HAP-1 (cell line): ENCODE measurements around the gene TMEM235.

Experiments used
- DNase-seq, 2 experiments: peaks; one replicate each; pipeline ENCODE4 v3.0.0-alpha.2; 2016 to 2020; ENCODE audit warnings: low spot score in 2 of 2
- H3K27me3 ChIP-seq: fragments of 250-450 bp; sonication (Bioruptor Pico); 2 replicates; pipeline ENCODE4 v1.5.1; 2020; ENCODE audit warnings: low read depth, mild to moderate bottlenecking, moderate library complexity
- H3K36me3 ChIP-seq: fragments of 250-450 bp; sonication (Bioruptor Pico); replicated peaks from 2 replicates; pipeline ENCODE4 v1.5.1; 2020; ENCODE audit warnings: mild to moderate bottlenecking
- H3K4me1 ChIP-seq: fragments of 250-450 bp; sonication (Bioruptor Pico); 2 replicates; pipeline ENCODE4 v1.5.1; 2020; ENCODE audit warnings: mild to moderate bottlenecking
- H3K4me3 ChIP-seq: fragments of 250-450 bp; sonication (Bioruptor Pico); 2 replicates; pipeline ENCODE4 v1.5.1; 2020; ENCODE audit warnings: mild to moderate bottlenecking, moderate library complexity
- H3K9me3 ChIP-seq: fragments of 250-450 bp; sonication (Bioruptor Pico); 2 replicates; pipeline ENCODE4 v1.5.1; 2020; ENCODE audit warnings: mild to moderate bottlenecking, moderate library complexity
- in situ Hi-C: fragments of 300-500 bp; cut with MboI; formaldehyde crosslinking; loops from 3 replicates; pipeline ENCODE4 v1.14.3; 2020; ENCODE audit warnings: low sequenced_read_pairs, inconsistent platforms, mixed read lengths

The TMEM235 gene

DNA sequence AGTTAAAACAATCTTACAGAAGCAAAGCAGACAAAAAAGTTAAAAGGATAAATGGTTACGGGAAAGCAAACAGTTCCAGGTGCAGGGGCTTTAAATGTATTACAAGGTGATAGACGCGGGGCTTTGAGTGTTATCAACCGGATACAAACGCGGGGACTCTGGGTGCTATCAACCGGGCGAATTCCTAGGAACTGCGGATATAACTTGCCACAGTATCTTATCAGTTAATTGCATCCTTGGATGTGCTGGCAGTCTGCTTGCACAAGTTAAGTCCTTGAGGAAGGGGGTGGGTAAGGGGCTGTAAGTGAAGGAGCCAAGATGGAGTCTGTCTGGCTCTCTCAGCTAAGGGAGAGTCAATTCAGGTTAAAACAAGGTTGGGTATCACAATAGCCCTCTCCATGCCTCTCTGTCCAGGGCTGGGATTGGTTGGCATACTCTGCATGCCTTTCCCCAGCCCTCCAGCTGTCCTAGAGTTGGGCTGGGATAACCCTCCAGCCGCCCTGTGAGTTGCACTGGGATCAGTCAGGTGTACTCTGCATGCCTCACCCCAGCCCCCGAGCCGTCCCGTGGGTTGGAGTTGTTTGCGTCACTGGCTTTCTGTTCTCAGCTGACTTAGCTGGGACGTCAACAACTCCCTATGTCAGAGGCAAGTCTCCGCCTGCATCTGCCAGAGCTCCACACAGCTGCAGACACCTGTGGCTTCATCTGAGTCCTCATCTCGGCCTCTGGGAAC lies 40.9 kb downstream of the TMEM235 start:
- Histone ChIP-seq H3K36me3 (no peaks in the 10 kb centered on the region), H3K27me3 (peaks cover 4% of the 10 kb centered on the region; the same call in 1 of the 2 replicates), H3K4me3 (no peak overlapping the region), H3K9me3 (no peaks in the 10 kb centered on the region), H3K4me1 (peaks cover 6% of the 10 kb centered on the region)
- in situ Hi-C loops = no loop called here
- no peak for DNase-seq

- Histone ChIP-seq H3K27me3 (peaks cover 4% of the 10 kb centered on the region; the same call in 1 of the 2 replicates), H3K36me3 (no peaks in the 10 kb centered on the region), H3K4me1 (peaks cover 6% of the 10 kb centered on the region), H3K4me3 (no peak overlapping the region), H3K9me3 (no peaks in the 10 kb centered on the region)
- DNase-seq = no peak
- in situ Hi-C loops = no loop called here
Measured at GRCh38 chr17:78272914-78273258, 41.5 kb downstream of the TMEM235 start.

GRCh38 chr17:78273813-78274212 lies 42.4 kb downstream of the TMEM235 start:
- no peak overlapping the region for H3K4me3 ChIP-seq
- peaks cover 4% of the 10 kb centered on the region; the same call in 1 of the 2 replicates for H3K27me3 ChIP-seq
- no peaks in the 10 kb centered on the region for H3K36me3 ChIP-seq
- no peaks in the 10 kb centered on the region for H3K9me3 ChIP-seq
- DNase-seq = no peak
- peaks cover 6% of the 10 kb centered on the region for H3K4me1 ChIP-seq
- in situ Hi-C loops = no loop called here

GRCh38 chr17:78275355-78275754 lies 43.9 kb downstream of the TMEM235 start:
- H3K4me1 ChIP-seq = no peaks in the 10 kb centered on the region
- in situ Hi-C loops = no loop called here
- no peak overlapping the region for H3K4me3 ChIP-seq
- H3K36me3 ChIP-seq = no peaks in the 10 kb centered on the region
- DNase-seq = no peak
- H3K27me3 ChIP-seq = peaks cover 4% of the 10 kb centered on the region; the same call in 1 of the 2 replicates
- no peaks in the 10 kb centered on the region for H3K9me3 ChIP-seq

GRCh38 chr17:78276098-78276887 lies 44.9 kb downstream of the TMEM235 start:
- Histone ChIP-seq H3K36me3 (no peaks in the 10 kb centered on the region), H3K27me3 (peaks cover 4% of the 10 kb centered on the region; the same call in 1 of the 2 replicates), H3K4me1 (no peaks in the 10 kb centered on the region), H3K4me3 (no peak overlapping the region), H3K9me3 (no peaks in the 10 kb centered on the region)
- no peak for DNase-seq
- in situ Hi-C loops = no loop called here

DNA sequence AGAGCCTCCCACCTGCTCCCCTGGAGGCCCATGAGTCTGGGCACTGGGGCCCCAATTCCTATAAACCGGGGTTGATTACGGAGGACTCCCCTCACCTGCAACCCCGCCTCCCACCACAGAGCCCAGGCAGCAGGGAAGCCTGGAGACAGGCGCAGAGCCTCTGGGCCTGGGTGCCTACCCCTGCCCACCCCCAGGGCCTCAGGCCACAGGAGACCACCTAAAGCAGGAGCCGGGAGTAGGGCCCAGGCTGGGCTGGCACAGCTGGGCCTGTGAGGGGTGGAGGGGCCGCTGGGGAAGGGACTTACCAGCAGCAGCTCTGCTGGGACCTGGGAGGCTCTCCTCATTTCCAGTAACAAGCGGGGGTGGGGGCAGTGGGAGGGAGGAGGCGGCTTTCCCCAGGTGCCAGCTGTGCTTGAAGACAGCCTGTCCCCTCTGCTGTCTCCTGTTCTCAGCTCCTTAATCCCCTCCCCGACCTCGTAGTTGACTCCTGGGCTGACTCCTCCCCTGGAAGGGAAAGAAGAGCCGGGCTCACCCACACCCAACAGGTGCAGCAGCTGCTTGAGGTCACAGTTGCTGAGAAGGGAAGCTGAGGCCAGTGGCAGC lies 46.8 kb downstream of the TMEM235 start:
- H3K4me3 ChIP-seq = no peak overlapping the region
- H3K9me3 ChIP-seq = no peaks in the 10 kb centered on the region
- no peaks in the 10 kb centered on the region for H3K4me1 ChIP-seq
- in situ Hi-C loops = no loop called here
- no peak for DNase-seq
- H3K36me3 ChIP-seq = no peaks in the 10 kb centered on the region
- H3K27me3 ChIP-seq = no peaks in the 10 kb centered on the region

- no peak for DNase-seq
- Histone ChIP-seq H3K36me3 (no peaks in the 10 kb centered on the region), H3K9me3 (no peaks in the 10 kb centered on the region), H3K27me3 (no peaks in the 10 kb centered on the region), H3K4me1 (no peaks in the 10 kb centered on the region), H3K4me3 (no peak overlapping the region)
- in situ Hi-C loops = no loop called here
Measured at GRCh38 chr17:78279360-78279990, 48.0 kb downstream of the TMEM235 start.

- no peaks in the 10 kb centered on the region for H3K27me3 ChIP-seq
- DNase-seq = no peak
- H3K9me3 ChIP-seq = no peaks in the 10 kb centered on the region
- no peaks in the 10 kb centered on the region for H3K36me3 ChIP-seq
- no peaks in the 10 kb centered on the region for H3K4me1 ChIP-seq
- in situ Hi-C loops = no loop called here
- no peak overlapping the region for H3K4me3 ChIP-seq
Measured at GRCh38 chr17:78281249-78281845, 49.9 kb downstream of the TMEM235 start.

- no peak for DNase-seq
- Histone ChIP-seq H3K4me1 (no peaks in the 10 kb centered on the region), H3K4me3 (no peak overlapping the region), H3K27me3 (no peaks in the 10 kb centered on the region), H3K36me3 (no peaks in the 10 kb centered on the region), H3K9me3 (no peaks in the 10 kb centered on the region)
- in situ Hi-C loops = no loop called here
Measured at GRCh38 chr17:78284146-78284545, 52.7 kb downstream of the TMEM235 start.

DNA sequence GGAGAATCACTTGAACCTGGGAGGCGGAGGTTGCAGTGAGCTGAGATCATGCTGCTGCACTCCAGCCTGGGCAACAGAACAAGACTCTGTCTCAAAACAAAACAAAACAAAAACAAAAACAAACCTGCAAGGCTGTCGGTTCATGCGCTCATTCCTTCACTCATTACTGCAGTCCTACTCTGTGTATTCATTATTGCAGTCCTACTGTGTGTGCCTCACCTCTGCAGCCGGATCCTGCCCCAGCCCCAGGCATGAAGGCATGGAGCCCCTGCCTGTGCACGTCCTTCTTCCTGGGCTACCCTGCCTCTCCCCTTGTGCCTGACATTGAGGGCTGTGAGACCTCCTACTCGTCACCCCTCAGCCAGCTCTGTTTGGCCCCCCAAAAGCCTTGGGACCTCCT lies 57.6 kb downstream of the TMEM235 start:
- Histone ChIP-seq H3K4me3 (no peak overlapping the region), H3K27me3 (no peaks in the 10 kb centered on the region), H3K4me1 (no peaks in the 10 kb centered on the region), H3K36me3 (no peaks in the 10 kb centered on the region), H3K9me3 (no peaks in the 10 kb centered on the region)
- no peak for DNase-seq
- in situ Hi-C loops = no loop called here

GRCh38 chr17:78289802-78290363 lies 58.5 kb downstream of the TMEM235 start:
- no peaks in the 10 kb centered on the region for H3K36me3 ChIP-seq
- peak; percentile 79 to 84 for DNase-seq
- H3K4me1 ChIP-seq = no peaks in the 10 kb centered on the region
- H3K9me3 ChIP-seq = no peaks in the 10 kb centered on the region
- H3K4me3 ChIP-seq = no peak overlapping the region
- no peaks in the 10 kb centered on the region for H3K27me3 ChIP-seq
- in situ Hi-C loops = no loop called here
